IPS-20b (cell line): ENCODE results near the gene FANCG.

Experiments
- H3K27ac ChIP-seq: one replicate; pipeline ENCODE4 v1.5.1; 2013; ENCODE audit warnings: low read length
- H3K27me3 ChIP-seq: 2 replicates; pipeline ENCODE4 v1.6.1; 2013; ENCODE audit warnings: mild to moderate bottlenecking, low read length, inconsistent platforms; ENCODE audit not compliant: insufficient read depth
- H3K36me3 ChIP-seq: 2 replicates; pipeline ENCODE4 v1.6.1; 2013; ENCODE audit warnings: low read depth, mild to moderate bottlenecking, inconsistent platforms, low read length, moderate library complexity; ENCODE audit not compliant: insufficient read depth
- H3K4me1 ChIP-seq: 2 replicates; pipeline ENCODE4 v1.6.1; 2013; ENCODE audit warnings: mild to moderate bottlenecking, control low read depth, inconsistent platforms, low read length, moderate library complexity; ENCODE audit not compliant: insufficient read depth
- H3K4me3 ChIP-seq: 2 replicates; pipeline ENCODE4 v1.5.1; 2013; ENCODE audit warnings: mild to moderate bottlenecking, low read length, inconsistent platforms
- H3K9ac ChIP-seq: 2 replicates; pipeline ENCODE4 v1.6.1; 2013; ENCODE audit warnings: low read depth, mild to moderate bottlenecking, inconsistent platforms, low read length, moderate library complexity
- H3K9me3 ChIP-seq: 2 replicates; pipeline ENCODE4 v1.6.1; 2013; ENCODE audit warnings: mild to moderate bottlenecking, low read depth, low read length, inconsistent platforms; ENCODE audit not compliant: insufficient read depth

Gene FANCG

GRCh38 chr9:35108946-35109575, 29.3 kb upstream of the FANCG start:
- no peaks in the 10 kb centered on the region for H3K9me3 ChIP-seq
- no peak overlapping the region for H3K9ac ChIP-seq
- peaks cover 12% of the 10 kb centered on the region for H3K4me1 ChIP-seq
- no peaks in the 10 kb centered on the region for H3K27me3 ChIP-seq
- peaks cover 14% of the 10 kb centered on the region; the same call in 1 of the 2 replicates for H3K36me3 ChIP-seq
- H3K27ac ChIP-seq: no peak overlapping the region
- no peak overlapping the region for H3K4me3 ChIP-seq

- Histone ChIP-seq H3K27ac (no peak overlapping the region), H3K4me1 (peaks cover 15% of the 10 kb centered on the region), H3K9ac (no peak overlapping the region), H3K27me3 (no peaks in the 10 kb centered on the region), H3K4me3 (no peak overlapping the region), H3K9me3 (no peaks in the 10 kb centered on the region), H3K36me3 (peaks cover 14% of the 10 kb centered on the region; the same call in 1 of the 2 replicates)
These were observed 28.7 kb upstream of the FANCG start for GRCh38 chr9:35108461-35108860.

DNA sequence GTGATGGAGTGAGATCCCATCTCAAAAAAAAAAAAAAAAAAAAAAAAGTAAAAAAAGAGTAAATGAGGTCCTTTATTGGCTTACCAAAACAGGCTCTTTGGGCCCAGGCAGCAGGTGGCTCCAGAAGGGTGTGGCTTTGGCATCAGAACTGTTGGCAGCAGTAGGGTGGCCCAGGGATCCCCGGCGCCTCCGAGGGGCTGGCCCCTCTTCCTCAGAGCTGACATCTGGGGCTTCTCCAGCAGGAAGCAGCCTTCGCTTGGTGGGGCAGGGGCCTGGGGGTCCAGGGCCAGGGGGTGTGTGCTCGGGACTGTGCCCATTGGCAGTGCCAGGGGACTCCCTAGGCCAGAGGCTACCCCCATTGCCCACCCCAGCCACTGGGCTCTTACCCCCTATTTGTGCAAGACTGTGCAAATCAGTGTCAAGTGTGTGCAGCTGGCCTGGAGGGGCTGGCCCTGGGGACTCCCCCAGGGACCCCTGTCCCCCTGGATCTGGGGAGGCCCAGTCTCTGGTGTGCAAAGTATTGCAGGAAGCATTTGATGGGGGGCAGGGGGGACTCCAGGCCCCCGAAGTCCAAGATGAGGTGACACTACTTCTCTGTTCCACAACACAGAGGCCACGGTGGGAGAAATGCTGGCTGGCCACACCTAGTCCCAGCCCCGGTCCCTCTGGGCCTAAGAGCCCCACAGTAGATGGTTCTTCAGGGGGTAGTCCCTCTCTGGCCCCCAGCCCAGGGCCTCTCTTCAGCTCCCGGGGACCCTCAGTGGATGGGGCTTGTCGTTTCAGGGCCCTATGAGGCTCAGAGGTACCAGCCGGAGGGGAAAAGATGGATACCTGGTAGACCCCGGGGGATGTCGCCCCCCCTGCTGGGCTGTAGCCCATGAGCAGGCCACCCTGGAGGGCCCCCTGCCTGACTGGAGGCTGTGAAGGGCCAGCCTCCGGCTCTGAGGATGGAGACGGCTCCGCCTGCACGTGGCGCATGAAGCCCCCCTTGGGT, 27.9 kb upstream of the FANCG start:
- H3K9me3 ChIP-seq: no peaks in the 10 kb centered on the region
- no peaks in the 10 kb centered on the region for H3K27me3 ChIP-seq
- H3K4me3 ChIP-seq: no peak overlapping the region
- no peak overlapping the region for H3K9ac ChIP-seq
- no peak overlapping the region for H3K27ac ChIP-seq
- H3K36me3 ChIP-seq: peaks cover 14% of the 10 kb centered on the region; the same call in 1 of the 2 replicates
- peaks cover 15% of the 10 kb centered on the region for H3K4me1 ChIP-seq

DNA sequence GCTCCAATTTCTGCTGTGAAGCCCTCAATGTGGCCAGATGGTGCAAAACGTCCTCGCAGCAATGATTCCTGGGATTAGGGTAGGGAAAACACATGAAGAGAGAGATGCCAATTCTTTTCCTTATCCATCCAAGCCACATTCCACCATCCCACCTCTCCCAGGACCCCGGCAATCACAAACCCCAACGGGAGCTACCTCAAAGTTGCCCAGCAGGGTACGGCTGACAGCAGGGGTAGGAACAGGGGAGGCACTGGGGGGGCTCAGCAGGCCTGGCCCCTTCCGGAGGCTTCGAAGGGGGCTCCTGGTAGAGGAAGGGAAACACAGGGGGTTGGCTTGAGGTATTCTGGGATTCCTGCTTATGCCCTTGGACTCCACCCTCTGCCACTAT, 26.6 kb upstream of the FANCG start:
- Histone ChIP-seq H3K36me3 (peaks cover 18% of the 10 kb centered on the region; the same call in 1 of the 2 replicates), H3K9me3 (no peaks in the 10 kb centered on the region)

GRCh38 chr9:35105571-35106342, 26.0 kb upstream of the FANCG start:
- Histone ChIP-seq H3K9me3 (no peaks in the 10 kb centered on the region), H3K27me3 (no peaks in the 10 kb centered on the region), H3K27ac (no peak overlapping the region), H3K9ac (no peak overlapping the region), H3K36me3 (peaks cover 24% of the 10 kb centered on the region), H3K4me3 (no peak overlapping the region), H3K4me1 (peaks cover 10% of the 10 kb centered on the region)

More for the DNA sequence above, 26.6 kb upstream of the FANCG start:
- Histone ChIP-seq H3K4me1 (peaks cover 12% of the 10 kb centered on the region), H3K27ac (no peak overlapping the region), H3K9ac (no peak overlapping the region), H3K4me3 (no peak overlapping the region), H3K27me3 (no peaks in the 10 kb centered on the region)

DNA sequence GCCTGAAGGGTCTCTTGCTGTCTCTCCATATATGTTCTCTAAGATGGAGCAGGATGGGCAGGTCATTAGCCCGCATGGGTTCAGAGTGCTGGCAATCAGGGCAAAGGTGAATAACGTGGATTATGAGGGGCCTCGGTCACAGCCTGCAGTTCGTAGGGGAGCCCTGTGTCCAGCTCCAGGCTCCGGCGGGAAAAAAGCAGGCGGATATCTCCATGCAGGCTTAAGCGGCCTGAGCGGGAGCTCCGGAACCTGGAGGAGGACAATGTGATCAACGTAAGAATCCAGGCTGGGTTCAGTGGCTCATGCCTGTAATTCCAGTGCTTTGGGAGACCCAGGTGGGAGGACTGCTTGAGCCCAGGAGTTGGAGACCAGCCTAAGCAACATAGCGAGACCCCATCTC, 25.4 kb upstream of the FANCG start:
- H3K27me3 ChIP-seq: no peaks in the 10 kb centered on the region
- no peak overlapping the region for H3K4me3 ChIP-seq
- no peaks in the 10 kb centered on the region for H3K9me3 ChIP-seq
- peaks cover 30% of the 10 kb centered on the region for H3K36me3 ChIP-seq
- H3K27ac ChIP-seq: no peak overlapping the region
- H3K4me1 ChIP-seq: peaks cover 9% of the 10 kb centered on the region; the same call in 1 of the 2 replicates
- no peak overlapping the region for H3K9ac ChIP-seq

DNA sequence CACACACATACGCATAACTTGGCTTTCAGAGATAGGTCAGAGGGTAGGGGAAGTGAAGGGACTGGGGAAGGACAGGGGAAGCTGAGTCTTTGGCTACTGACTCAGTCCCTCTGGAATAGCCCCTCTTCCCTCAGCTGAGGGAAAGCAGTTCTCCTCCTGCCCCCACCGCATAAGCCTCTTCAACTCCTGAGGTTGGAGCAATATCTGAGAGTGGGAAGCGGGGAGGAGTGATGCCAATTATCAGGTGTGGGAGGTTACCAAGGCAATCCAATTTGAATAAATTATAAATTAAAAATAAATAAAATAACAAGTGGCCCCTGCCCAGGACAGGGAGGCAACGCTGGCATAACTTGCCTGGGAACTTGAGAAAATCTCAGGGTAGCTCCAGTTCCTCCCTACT, 24.8 kb upstream of the FANCG start:
- H3K4me3 ChIP-seq: no peak overlapping the region
- H3K27me3 ChIP-seq: no peaks in the 10 kb centered on the region
- peaks cover 36% of the 10 kb centered on the region for H3K36me3 ChIP-seq
- H3K27ac ChIP-seq: no peak overlapping the region
- H3K9ac ChIP-seq: peak overlapping the region; percentile 95; the same call in 1 of the 2 replicates
- peaks cover 9% of the 10 kb centered on the region; the same call in 1 of the 2 replicates for H3K4me1 ChIP-seq
- no peaks in the 10 kb centered on the region for H3K9me3 ChIP-seq

DNA sequence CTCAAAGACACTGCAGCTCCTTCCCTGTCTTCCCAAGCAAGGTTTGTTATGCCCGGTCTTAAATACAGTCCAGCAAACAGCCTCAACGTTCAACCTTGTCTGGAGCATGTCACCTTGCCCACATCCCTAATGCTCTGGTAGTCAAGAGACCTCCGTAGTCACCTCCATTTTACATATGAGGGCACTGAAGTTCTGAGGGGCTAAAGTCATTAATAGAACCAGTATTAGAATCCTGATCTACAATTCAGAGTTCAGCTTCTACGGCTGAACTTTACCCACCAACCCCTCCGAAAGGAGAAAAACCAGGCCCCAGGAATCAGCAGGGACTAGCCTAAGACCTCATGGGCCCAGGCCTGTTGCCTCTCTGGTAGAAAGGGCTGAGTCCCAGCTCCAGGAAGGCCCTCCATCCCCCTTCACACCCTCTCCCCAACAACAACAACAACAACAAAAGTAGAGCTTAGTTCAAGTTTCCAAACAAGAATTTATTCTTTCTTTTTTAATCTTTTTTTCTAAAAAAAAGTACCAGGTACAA, 24.0 kb upstream of the FANCG start:
- no peaks in the 10 kb centered on the region for H3K9me3 ChIP-seq
- peak overlapping the region; percentile 85 for H3K4me3 ChIP-seq
- H3K27me3 ChIP-seq: no peaks in the 10 kb centered on the region
- H3K27ac ChIP-seq: peak overlapping the region; percentile 44
- H3K4me1 ChIP-seq: peaks cover 9% of the 10 kb centered on the region; the same call in 1 of the 2 replicates
- peaks cover 41% of the 10 kb centered on the region for H3K36me3 ChIP-seq
- H3K9ac ChIP-seq: peak overlapping the region; percentile 95; the same call in 1 of the 2 replicates

GRCh38 chr9:35102769-35103659, 23.3 kb upstream of the FANCG start, which contains the start of gene STOML2:
Gene STOML2, minus strand, starts transcription at chr9:35103131. Its CDS starts 37 bp downstream, at chr9:35103094.
- H3K27ac ChIP-seq: peak within 1 kb of the TSS; percentile 80
- no peaks in the 10 kb centered on the region for H3K27me3 ChIP-seq
- H3K9me3 ChIP-seq: no peaks in the 10 kb centered on the region
- peaks cover 9% of the 10 kb centered on the region; the same call in 1 of the 2 replicates for H3K4me1 ChIP-seq
- H3K36me3 ChIP-seq: peaks cover 41% of the 10 kb centered on the region
- H3K9ac ChIP-seq: peak within 1 kb of the TSS; percentile 95
- peak within 1 kb of the TSS; percentile 85 for H3K4me3 ChIP-seq

- no peaks in the 10 kb centered on the region for H3K9me3 ChIP-seq
- H3K9ac ChIP-seq: peak overlapping the region; percentile 95
- H3K4me3 ChIP-seq: peak overlapping the region; percentile 85
- H3K4me1 ChIP-seq: peaks cover 9% of the 10 kb centered on the region; the same call in 1 of the 2 replicates
- peak overlapping the region; percentile 80 for H3K27ac ChIP-seq
- no peaks in the 10 kb centered on the region for H3K27me3 ChIP-seq
- peaks cover 41% of the 10 kb centered on the region for H3K36me3 ChIP-seq
These were observed 22.7 kb upstream of the FANCG start for GRCh38 chr9:35102465-35102768.
